Mononuclear cell (primary cell): ENCODE data around the gene CERK. TPM values are rescaled to one million over a fixed set of nuclear protein-coding genes. Genes with fewer than 3 reads are reported as not detected.
"Not testable (repeated sequence)": the region's sequence is repeated elsewhere in the genome, so short reads cannot be mapped to it uniquely, and the experiment has no call there.

ENCODE experiments used
- H3K27me3 ChIP-seq: 2 replicates; pipeline ENCODE4 v1.6.0; 2011; ENCODE audit warnings: low read length, control low read depth; ENCODE audit not compliant: insufficient read depth
- H3K4me1 ChIP-seq: 2 replicates; pipeline ENCODE4 v1.5.1; 2011; ENCODE audit warnings: mild to moderate bottlenecking, low read length, control low read depth; ENCODE audit not compliant: insufficient read depth
- H3K4me3 ChIP-seq: 2 replicates; pipeline ENCODE4 v1.5.1; 2011; ENCODE audit warnings: mild to moderate bottlenecking, low read length, moderate library complexity
- H3K9me3 ChIP-seq: 2 replicates; pipeline ENCODE4 v1.5.1; 2011; ENCODE audit warnings: low read depth, mild to moderate bottlenecking, control low read depth, low read length
- total RNA-seq: library from RNA; depleted of rRNA; stranded (reverse); fragments of >200 nt; gene quantifications from one replicate; pipeline ENCODE4 v1.2.3, GENCODE V29; 2012

CERK gene
- total RNA-seq, 1 donor = 53.8 TPM

GRCh38 chr22:46641811-46642266, 96.2 kb downstream of the CERK start:
- Histone ChIP-seq H3K27me3 (no peaks in the 10 kb centered on the region), H3K4me1 (no peaks in the 10 kb centered on the region), H3K9me3 (no peaks in the 10 kb centered on the region), H3K4me3 (no peak overlapping the region)

GRCh38 chr22:46640293-46641055, 97.6 kb downstream of the CERK start:
- H3K9me3 ChIP-seq = no peaks in the 10 kb centered on the region
- no peak overlapping the region for H3K4me3 ChIP-seq
- H3K27me3 ChIP-seq = no peaks in the 10 kb centered on the region
- H3K4me1 ChIP-seq = no peaks in the 10 kb centered on the region

DNA sequence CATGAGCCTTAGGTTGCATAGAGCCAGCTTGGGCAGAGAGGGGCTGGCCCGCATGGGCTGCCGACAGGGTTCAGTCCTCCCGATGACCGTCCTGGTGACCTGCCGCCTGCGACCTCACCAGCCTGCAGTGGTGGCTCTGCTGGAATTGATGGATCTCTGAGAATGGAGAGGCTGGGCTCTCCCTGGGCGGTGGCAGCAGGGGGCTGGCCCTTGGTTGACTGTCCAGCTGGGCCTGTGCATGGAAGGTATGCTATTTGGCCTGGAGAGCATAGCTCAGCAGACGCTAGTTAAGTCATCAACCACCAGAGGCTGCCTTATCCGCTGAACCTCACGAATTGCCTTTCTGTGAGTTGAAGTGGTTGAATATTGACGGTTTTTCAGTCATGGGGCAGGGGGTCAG, 98.2 kb downstream of the CERK start:
- Histone ChIP-seq H3K4me1 (no peaks in the 10 kb centered on the region), H3K27me3 (no peaks in the 10 kb centered on the region), H3K9me3 (no peaks in the 10 kb centered on the region), H3K4me3 (no peak overlapping the region)

DNA sequence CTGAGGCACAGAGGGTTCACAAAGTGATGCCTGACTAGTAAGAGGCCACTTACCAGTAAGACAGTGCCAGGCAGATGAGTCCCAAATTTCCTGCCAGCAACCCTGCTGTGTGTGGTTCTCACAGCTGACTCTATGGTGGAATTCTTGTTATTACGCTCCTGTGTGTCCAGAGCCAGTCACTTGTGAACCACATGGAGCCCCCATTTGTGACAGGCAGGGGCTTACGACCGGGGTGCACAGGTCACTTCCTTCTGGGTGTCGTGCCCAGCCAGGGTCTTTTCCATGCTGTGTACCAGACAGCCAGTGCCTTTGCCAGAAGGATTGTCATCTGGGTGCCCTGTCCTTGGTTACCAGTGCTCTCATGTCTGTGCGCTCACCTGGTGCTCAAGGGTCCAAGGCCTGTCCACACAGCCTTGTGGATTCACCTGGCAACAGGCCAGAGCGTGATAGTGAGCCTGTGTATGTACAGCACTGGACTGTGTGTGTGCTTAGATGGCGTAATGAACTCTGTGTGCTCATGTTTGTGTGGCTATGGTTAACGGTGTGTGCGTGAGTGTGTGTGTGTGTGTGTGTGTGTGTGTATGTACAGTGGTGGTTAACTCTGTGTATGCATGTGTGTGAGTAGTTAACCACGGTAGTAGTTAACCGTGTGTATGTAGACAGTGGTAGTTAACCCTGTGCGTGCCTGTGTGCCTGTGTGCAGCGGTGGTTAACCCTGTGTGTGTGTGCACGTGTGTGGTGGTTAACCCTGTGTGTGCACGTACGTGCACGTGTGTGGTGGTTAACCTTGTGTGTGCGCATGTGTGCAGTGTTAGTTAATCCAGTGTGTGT, 99.2 kb downstream of the CERK start:
- H3K27me3 ChIP-seq = no peaks in the 10 kb centered on the region
- H3K4me1 ChIP-seq = no peaks in the 10 kb centered on the region

DNA sequence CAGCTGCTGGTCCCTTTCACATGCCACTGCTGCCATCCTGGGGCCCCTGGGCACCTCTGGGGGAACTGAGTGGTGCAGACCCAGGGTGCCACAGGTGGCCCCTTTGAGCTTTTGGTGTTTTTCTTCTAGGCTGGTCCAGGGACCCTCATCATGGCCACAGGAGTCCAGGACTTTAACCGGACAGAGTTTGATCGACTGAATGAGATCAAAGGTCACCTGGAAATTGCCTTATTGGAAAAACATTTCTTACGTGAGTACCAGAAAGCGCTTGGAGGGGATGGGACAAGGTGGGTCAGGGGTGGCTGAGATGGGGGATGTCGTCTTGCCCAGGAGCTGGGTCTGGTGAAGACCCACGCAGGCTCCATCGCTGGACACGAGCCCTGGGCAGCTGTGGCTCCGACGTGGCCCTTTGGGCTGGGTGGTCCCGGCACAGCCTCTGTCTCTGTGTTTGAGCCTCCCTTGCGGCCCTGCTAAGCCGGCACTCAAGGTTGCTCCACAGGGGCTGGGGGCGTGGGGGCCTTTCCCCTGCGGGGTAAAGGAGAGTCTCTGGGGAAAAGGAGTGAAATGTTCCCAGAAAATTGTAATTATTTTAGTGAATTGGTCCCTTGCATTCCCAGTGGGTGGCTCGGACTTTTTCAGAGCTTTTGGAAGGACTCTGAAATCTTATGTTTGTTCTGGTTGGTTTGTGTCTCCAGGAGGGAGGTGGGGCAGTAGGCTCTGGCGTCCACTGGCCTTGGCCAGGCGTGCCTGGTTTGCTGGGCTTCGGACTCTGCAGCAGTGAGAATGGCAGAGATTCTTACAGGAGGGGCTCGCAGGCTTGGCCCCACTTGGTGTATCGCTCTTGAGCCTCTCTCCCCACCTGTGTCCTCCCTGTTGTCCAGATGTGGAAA, 100.1 kb downstream of the CERK start:
- Histone ChIP-seq H3K27me3 (no peaks in the 10 kb centered on the region), H3K9me3 (no peaks in the 10 kb centered on the region), H3K4me1 (no peaks in the 10 kb centered on the region), H3K4me3 (no peak overlapping the region)

More for the DNA sequence above, 99.2 kb downstream of the CERK start:
- Histone ChIP-seq H3K4me3 (no peak overlapping the region), H3K9me3 (no peaks in the 10 kb centered on the region)

DNA sequence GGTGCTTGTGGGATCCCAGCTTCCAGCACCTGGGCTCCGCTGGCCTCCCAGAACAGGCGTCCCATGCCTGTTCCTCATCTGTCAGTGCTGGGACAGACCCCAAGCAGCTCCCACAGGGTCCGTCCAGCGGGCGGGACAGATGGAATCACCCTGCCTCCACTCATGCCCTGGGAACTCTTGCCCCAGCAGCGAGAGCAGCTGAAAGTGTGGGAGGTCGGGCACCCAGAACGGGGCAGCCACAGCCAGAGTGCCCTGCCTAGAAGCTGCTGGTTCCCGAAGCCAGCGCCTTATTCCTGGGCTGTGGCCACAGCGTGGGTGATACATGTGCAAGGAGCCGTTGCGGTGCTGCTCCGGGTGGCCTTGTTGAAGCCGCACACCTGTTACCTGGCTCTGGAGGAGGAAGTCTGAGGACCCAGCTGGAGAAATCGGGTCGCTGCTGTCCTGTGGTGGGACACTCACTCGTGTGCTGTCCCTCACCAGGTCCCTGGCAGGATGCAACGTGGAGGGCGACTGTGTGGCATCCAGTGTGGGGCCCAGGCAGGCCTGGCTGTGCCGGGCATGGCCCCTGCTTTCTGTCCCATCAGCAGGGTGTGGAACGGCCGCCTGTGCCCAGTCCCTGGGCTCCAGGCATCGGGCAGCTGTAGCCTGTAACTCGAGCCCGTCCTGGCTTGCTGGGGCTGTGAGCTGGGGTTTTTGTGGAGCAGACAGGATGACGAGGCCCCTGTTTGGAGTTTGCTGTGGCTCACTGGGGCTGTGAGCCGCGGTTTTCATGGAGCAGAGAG, 101.6 kb downstream of the CERK start:
- Histone ChIP-seq H3K9me3 (no peaks in the 10 kb centered on the region), H3K4me1 (no peaks in the 10 kb centered on the region), H3K4me3 (no peak overlapping the region)

GRCh38 chr22:46635756-46636155, 102.3 kb downstream of the CERK start:
- Histone ChIP-seq H3K27me3 (no peaks in the 10 kb centered on the region), H3K4me3 (no peak overlapping the region), H3K9me3 (no peaks in the 10 kb centered on the region), H3K4me1 (no peaks in the 10 kb centered on the region)

More for the DNA sequence above, 101.6 kb downstream of the CERK start:
- H3K27me3 ChIP-seq = no peaks in the 10 kb centered on the region

DNA sequence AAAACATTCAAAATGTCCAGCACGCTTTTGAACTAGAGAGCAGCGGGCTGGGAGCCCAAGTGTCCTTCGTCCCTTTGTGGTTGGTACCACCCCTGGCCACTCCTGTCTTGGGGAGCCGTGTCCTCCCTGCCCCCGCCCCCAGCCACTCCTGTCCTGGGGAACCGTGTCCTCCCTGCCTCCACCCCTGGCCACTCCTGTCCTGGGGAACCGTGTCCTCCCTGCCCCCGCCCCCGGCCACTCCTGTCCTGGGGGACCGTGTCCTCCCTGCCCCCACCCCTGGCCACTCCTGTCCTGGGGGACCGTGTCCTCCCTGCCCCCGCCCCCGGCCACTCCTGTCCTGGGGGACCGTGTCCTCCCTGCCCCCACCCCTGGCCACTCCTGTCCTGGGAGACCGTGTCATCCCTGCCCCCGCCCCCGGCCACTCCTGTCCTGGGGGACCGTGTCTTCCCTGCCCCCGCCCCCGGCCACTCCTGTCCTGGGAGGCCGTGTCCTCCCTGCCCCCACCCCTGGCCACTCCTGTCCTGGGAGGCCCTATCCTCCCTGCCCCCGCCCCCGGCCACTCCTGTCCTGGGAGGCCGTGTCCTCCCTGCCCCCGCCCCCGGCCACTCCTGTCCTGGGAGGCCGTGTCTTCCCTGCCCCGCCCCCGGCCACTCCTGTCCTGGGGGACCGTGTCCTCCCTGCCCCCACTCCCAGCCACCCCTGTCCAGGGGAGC, 102.9 kb downstream of the CERK start:
- H3K4me1 ChIP-seq, H3K9me3 ChIP-seq, H3K27me3 ChIP-seq, H3K4me3 ChIP-seq: not testable (repeated sequence)

Other genes with a start within 250 kb of the CERK start
- 1.6 TPM for gene CELSR1, start 200.6 kb downstream of the CERK start, total RNA-seq
- 11.9 TPM for gene GRAMD4, start 117.9 kb downstream of the CERK start, total RNA-seq
- gene TBC1D22A, start 24.4 kb upstream of the CERK start, total RNA-seq = 14.1 TPM